ENCODE measurements around the gene TNPO3.

Gene TNPO3

DNA sequence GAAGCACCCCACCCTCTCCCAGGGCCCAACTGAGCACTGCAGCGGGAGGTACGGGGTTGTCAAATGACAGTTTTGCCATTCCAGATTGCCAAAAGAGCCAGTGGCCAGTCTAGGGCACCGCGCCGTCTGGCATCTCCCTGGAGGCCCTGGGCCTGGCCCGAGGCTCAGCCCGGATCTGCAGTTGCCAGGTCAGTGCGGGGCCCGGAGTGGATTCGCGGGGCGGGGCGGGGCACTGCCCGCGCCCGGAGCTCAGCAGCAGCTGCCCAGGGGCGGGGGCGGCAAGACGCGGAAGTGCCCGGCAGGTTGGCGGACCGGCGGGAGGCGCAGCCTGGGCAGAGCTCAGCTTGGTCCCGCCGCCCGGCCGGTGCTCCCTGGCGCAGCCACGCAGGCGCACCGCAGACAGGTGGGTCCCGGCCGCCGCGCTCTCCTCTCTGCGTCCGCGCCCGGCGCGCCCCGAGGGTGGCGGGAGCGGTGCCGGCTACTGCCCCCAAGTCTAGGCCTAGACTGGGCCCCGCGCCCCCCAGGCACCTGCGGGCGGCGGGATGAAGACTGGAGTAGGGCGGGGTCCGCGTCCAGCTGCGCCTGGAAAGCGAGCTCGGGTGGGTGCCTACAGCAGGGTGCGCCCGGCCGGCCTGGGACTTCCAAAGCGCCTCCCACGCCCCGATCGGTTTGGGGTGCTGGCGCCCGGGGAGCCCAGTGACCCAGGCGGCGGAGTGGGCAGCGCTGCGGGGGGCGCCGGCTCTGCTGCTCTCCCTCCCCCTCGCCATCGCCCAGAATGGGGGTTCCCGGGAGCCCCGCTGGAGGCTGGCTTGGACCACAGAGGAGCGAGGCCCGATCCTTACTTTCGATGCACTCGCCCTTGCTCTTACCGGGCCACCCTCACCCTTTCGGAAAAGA lies 117.0 kb downstream of the TNPO3 start, which contains the start of gene IRF5:
TSS of gene IRF5 (plus strand) at position 281 of the 897 bp plus-strand sequence. CDS start 4,155 bp downstream, outside the sequence.
- peak; percentile 26 for DNase-seq

DNA sequence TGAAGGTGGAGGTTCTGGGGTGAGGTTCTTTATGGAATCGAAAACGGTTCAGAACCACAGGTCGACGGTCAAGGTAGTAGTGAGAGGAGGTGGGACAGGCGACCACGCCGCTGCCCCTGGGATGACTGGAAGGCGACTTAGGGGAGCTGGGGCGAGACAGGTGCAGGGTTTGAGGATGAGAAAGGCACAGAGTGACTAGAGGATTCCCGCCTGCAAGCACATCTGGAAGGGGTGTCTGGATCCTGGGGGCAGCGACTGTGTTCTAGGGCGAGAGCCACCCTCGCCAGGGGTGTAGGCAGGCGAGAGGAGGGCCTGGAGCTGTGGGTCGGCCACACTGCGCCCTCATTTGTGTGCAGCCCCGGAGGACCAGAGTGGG lies 117.7 kb downstream of the TNPO3 start:
- no peak for DNase-seq

DNA sequence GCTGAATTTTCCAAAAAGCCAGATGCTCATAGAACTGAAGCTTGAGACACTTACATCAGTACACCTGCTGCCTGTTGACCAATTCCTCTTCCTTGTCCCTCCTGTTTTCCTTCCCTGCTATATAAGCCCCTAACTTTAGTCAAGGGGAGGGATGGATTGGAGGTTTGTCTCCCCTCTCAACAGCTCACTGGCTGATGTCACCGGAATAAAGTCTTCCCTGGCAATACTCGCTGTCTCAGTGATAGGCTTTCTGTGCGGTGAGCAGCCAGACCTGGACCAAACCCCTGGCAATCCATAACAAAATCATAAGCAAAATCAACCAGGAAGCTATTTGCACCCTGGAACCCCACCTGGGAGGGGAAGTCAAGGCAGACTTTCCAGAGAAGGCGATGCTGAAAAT lies 118.1 kb downstream of the TNPO3 start:
- no peak for DNase-seq

DNA sequence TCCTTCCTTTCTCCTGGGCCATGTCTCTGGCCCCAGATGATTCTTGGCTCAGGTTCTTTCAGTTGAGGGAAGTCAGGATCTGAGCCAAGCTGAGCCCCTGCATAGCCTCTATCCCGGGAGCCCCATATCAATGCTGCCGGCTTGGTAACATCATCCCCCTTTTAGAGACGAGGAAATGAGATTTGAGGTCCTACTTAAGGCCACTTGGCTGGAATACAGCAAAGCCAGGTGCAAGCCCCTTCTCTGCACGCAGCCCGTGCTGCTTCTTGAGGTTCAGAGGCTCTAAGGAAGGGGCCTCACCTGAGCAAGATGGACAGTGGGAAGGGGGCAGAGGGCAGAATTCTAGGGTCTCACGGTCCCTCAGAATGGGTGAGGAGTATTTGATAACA lies 119.6 kb downstream of the TNPO3 start:
- no peak for DNase-seq

DNA sequence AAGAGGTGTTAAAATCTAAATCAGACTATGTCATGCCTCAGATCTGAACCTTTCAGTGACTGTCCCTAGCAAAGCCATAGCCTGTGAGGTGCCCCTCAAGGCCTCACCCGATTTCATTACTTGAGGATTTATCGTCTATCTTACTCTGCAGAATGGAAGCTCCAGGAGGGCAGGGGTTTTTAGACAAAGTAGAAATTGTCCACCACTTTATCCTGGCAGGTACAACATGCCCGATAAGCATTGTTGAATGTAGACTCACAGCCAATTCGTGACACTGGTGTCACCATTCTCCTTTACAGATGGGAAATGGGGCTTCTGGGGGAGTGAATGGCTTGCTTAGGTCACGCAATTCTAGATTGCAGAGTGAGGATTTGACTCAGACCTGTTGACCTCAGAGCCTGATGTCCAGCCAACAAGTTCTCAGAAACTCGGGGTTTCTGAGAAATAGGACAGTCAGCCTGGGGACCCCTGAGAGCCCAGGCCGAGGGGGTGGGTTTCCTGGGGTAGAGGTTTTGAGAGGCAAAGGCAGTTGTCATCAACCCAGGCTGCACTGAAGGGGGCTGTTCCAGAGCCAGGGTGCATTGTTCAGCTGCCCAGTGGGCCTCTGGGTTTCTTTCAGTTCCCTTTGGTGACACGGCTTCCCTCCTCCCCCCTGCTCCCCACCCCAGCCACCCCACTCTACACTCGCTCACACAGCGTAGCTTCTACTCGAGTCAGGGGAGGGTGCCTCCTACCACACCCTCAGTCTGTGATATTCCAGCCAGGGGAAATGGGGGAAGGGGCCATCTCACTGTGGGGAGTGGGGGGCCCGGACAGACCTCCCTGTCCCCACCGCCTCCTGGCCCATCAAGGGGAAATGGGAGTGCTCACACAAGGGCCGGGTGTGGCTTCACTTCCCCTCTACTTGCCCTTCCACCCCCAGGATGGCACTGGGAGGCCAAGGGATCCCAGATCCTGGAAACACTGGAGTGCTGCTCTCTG lies 120.3 kb downstream of the TNPO3 start:
- DNase-seq: no peak

DNA sequence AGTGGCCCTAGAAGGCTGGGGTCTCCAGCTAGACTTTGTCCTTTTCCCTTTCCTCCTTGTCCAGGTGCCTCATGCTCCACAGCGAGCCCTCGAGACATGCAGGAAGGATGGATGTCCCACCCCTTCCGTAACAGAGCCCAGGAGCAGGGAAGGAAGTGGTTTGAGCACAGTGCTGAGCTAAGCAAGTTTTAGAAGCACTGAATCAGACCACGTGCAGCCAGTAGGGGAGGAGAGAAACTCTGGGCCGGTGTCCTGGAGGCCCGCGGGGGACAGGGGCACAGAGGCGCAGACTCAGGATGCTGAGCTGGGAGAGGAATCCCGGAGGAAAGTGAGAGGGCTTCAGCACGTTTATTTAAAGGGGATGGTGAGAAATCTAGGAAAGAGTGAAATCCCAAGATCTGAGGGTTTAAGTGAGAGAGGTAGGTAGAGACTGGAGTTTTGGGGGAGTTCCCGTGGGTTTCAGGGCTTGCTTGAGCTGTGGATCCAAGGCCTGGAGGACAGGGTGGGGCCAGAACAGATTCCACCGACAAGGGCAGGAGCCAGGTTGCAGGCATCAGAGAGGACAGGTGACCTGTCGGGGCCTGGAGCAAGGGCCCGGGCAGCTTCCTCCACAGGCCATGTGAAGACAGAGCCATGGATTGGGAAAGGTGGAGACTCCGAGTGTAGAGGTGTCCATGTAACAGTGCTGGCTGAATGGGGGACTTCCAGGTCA lies 121.6 kb downstream of the TNPO3 start:
- DNase-seq: peak; percentile 56

DNA sequence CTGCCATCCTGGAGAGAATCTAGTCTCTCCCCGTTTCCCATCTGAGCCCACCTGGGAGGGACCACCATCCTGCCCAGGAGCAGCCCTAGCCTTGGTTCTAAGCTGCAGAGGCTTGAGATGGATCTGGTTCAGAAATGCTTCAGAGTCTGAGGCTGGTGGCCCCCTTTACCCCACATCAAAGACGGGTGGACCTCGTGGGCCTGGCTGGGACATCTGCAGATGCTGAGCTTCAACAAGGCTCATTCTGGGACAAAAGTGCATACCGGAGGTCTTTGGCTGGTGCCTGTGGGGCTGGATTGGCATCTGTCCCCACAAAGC lies 122.1 kb downstream of the TNPO3 start:
- DNase-seq: no peak

DNA sequence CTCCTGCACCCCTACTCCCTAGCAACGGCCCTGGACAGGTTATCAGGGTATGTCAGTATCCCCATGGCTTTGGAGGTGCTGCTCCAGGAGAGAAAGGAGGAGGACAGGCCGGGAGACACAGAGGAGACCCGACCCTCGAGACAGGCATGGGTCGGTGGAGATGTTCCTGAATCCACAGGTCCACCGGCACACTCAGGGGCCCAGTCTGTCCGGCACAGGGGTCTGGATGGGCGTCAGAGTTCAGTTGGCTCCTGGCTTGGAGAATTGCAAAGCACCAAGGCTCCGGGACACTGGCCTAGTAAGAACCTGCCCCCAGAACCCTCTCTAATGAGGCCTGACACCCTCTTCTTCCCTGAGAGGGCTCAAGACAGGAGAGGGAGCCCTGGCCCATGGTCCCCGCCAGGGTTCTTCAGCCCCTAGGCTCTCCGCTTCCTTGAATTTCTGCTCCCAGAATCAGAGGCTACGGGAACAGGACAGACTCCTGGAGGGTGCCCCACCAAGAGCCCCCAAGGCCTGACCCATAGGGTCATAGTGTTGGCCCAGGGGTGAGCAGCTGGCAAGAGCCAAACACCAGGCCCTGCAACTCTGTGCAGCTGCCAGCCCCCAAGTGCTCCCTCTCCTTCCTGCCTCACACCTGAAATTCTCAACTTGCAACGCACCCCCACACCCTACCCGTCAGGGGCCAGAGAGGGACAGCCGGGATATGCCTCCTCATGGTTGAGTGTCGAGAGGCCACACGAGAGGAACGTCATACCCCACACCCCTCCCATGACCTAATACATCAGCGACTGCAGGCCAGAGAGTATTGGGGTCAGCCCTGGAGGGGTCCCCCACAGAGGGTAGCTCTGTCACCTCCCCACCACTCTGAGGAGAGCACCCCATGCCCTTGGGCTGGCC lies 122.7 kb downstream of the TNPO3 start:
- DNase-seq: no peak

DNA sequence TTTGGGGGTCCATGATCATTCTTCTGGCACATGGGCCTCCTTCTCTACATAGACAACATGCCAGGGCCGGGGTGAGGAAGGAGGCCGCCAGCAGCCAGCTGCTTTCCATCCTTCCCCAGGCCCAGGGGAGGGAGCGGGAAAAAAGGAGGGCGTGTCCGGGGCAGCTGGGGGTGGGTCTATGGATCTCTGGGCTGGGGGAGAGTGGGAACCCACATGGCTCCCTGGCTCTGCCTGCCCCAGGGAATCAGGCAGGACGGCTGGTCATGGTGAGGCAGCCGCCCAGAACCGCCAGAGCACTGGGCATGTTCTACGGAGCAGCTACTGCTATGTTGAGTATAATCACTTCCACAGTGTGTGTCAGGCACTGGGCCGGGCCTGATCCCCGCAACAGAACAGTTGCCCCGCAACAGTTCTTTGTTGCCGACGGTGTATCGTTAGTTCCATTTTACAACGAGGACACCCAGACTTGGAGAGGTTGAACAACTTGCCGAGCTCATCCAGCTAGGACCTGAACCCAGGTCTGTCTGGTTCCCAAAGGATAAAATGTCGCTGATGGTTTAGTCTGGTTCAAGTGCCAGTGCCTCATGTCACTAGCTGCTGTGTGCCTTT lies 123.6 kb downstream of the TNPO3 start:
- DNase-seq: no peak

DNA sequence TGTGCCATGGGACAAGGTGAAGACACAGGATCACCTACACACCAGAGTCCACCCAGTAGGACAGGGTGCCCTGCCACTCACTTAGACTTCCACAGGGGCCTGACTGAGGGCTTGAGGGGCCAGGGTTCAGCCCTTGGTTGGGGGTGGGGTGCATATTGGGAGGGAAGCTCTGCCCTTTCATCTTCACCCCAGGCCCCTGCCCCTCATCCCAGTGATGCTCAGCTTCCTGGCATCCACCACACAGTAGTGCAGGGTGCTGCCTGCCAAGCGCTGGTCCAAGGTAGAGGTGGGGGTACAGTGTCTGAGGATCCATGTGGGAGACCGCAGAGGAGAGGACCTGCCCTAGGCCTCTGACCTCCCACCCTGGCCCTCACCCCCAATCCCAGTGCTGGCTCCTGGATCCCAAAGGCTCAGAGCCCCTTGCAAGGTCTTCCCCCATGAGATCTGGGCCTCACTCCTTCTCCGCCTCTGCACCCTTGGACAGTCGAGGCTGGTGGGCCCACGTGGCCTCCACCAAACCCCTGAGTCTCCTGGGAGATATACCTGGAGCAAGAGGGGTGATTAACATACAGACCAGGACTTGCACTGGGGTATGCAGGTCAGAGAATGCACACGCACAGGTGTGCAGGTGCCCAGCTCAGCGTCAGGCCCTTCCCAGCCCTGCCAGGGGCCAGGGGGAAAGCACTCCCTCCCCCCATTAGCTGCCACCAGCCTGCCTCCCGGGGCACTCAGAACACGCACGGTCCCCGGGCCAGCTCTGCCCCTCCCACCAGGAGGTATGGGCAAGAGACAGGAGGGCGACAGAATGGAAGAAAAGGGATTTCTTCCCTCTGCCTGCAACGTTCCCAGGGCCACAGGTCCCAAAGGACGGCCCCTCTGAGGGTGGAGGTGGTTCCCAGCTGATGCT lies 125.8 kb downstream of the TNPO3 start:
- no peak for DNase-seq

DNA sequence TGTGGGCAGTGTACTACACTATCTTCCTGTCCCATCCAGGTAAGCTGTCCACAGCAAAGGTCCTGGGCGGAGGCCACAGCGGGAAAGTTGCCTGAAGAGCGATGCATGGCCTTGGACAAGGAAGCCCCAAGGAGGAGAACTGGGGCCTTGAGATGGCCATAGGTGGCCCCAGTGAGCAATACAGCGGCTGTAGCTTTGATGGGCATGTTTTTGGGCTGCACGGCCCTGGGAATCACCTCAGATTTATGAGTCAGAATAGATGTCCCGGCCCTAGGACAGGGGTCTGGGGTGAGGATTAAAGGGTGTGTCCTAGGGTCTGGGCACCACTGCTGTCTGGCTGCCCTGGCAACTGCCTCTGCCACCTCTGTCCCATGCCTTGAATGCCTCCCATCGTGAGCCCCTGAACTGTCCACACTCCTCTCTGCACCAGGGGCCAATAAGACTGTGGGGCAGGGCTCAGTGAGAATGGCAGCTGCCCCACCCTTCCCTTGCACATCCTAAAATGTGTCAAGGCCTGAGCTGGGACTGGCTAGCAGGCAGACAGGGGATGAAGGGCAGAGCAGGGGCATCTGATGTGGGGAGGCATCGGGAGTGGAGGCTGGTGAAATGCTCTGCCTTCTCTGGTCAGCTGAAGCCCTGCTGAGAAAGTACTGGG lies 126.6 kb downstream of the TNPO3 start:
- DNase-seq: no peak

DNA sequence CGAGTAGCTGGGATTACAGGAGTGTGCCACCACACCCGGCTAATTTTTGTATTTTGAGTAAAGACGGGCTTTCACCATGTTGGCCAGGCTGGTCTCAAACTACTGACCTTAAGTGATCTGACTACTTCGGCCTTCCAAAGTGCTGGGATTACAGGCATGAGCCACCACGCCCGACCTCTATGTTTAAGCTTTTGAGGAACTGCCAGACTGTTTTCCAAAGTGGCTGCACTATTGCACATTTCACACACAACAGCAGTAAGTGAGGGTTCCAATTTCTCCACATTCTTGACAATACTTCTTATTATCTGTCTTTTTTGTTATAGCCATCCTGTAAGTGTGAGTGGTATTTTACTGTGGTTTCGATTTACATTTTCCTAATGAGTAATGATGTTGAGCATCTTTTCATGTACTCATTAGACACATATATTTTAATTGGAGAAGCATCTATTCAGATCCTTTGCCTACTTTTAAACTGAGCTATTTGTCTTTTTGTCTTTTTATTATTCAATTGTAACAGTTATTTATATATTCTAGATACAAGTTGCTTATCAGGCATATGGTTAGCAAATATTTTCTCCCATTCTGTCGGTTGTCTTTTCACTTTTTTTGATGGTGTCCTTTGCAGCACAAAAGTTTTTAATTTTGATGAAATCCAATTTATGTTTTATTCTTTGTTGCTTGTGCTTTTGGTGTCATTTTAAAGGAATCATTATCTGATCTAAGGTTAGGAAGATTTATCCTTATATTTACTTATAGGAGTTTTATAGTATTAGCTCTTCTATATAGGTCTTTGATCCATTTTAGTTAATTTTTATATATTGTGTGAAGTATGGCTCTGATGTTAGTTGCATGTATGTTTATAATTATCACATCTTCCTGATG lies 130.0 kb downstream of the TNPO3 start:
- DNase-seq: no peak

DNA sequence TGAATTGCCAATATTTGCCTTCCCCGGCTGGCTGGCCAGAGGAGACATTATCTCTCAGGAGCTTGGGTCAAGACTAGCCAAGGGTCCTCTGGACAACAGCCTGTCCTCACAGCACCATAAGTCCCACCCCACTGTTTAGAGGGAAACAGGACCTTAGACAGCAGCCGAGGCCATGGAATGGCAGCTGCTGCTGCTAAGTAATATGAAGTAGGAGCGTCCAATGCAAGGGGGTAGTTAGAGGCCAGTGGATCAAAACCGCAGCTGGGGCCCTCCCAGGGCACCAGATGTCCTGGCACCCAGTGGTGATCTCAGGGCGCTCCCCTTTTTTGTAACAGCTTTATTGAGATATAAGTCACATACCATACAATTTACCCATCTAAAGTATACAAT lies 131.5 kb downstream of the TNPO3 start:
- DNase-seq: no peak

DNA sequence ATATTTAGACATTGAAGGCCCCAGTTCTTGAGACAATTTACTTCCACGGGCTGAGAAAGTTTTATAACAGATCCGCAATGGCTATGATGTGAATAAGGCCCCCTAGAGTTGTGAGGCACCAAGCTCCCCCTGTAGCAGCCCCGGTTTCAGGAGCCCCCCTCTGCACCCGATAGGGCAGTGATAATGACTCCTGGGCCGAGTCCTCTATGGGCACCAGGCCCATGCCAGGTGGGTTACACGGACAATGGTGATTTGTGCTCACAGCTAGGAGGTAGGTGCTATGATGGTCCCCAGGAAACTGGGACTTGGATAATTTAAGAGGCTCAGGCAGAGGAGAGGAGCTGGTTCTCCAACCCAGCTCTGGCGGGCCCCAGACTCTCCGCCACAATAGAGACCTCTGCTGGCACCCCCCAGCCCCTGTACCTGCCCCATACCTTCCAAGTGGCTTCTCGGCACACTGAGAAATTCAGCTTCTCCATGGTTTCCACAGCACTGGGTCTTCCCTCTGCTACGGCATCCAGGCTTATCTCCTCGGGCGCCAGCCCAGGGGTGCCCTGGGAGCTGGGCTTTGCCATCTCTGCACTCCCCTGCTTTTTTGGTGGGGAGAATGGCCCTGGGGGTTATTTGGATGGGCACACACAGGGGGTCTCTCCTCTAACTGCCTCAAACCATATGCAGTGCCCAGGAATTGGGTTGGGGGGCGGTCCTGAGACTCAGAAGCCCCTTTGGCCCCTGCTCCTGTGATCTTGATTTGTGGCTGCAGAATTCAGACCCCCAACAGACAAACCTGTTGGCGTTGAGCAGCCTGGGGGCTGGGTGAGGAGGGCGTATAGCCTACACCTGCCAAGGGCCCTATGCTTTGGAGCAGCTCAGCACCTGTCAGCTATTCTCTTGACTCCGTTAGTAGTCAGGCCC lies 132.2 kb downstream of the TNPO3 start:
- no peak for DNase-seq

DNA sequence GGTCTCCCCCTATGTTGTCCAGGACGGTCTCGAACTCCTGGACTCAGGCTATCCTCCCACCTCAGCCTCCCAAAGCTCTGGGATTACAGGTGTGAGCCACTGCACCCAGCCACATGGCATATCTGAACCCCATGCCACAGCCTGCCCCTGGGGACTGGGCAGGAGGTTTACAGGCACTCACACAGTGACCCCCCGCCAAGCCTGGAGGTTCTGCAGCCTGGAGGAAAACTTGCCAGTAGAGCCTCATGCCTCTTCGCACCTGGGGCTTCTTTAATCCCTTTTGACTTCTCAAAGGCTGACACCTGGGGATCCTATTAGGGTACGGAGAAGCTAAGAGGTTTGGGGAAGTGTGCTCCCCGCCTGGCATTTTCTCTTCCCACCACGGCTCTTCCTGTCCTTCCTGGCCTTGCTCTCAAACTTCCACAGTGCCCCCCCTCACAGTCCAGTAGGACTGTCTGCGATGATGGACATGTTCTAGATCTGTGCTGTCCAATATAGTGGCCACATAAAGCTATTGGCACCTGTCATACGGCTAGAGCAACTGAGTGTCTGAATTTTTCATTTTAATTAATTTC lies 133.0 kb downstream of the TNPO3 start:
- no peak for DNase-seq

DNA sequence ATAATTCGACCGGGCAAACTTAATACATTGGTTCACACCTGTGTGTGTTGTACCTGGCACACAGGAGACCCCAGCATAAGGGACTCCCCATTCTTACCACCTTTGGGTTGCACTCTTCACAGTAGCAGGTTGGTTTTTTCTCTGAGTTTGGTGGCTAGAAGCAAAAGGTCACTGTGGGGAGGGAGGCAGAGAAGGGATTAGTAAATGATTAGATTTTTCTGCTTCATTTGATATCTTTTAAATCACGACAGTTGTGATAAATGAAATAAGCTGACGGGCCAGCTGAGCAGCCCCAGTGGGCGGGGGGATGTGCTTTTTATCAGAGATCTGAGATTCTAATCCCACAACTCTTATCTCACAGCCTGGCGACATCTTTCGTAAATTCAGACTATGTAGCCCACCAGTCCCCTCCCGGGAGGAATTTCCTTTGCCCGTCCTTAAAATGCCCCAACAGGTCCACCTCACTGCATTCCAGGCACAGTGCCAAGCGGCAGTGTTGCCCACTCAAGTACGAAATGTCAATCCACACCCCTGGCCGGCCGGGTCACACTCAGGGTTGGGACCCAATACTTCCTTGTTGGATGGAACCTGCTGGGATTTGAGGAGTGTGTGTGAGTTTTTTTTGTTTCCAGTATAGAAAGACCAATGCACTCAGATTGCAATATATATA lies 133.9 kb downstream of the TNPO3 start:
- no peak for DNase-seq
